GM06990 (cell line): Measurements from ENCODE around the gene SERINC4.
"Not testable (repeated sequence)": the region's sequence is repeated elsewhere in the genome, so short reads cannot be mapped to it uniquely, and the experiment has no call there.

ENCODE experiments used
- DNase-seq: peaks from one replicate; pipeline ENCODE4 v3.0.0-alpha.2; 2011; ENCODE audit not compliant: insufficient read length; ENCODE audit errors: extremely low read depth
- H3K27me3 ChIP-seq: replicated peaks from 2 replicates; pipeline ENCODE4 v1.6.0; 2011; ENCODE audit warnings: low read length; ENCODE audit not compliant: control insufficient read depth, insufficient read depth
- H3K36me3 ChIP-seq: 2 replicates; pipeline ENCODE4 v1.5.1; 2011; ENCODE audit warnings: low read length; ENCODE audit not compliant: control insufficient read depth, insufficient read depth
- H3K4me3 ChIP-seq: replicated peaks from 2 replicates; pipeline ENCODE4 v1.5.1; 2011; ENCODE audit warnings: low read depth, mild to moderate bottlenecking, control low read depth, low read length
- CTCF ChIP-seq: IDR thresholded peaks from 2 replicates; pipeline ENCODE4 v1.5.1; 2011; ENCODE audit warnings: low read length, control low read depth, mild to moderate bottlenecking, inconsistent platforms; ENCODE audit not compliant: insufficient read depth, poor library complexity, severe bottlenecking

The SERINC4 gene

DNA sequence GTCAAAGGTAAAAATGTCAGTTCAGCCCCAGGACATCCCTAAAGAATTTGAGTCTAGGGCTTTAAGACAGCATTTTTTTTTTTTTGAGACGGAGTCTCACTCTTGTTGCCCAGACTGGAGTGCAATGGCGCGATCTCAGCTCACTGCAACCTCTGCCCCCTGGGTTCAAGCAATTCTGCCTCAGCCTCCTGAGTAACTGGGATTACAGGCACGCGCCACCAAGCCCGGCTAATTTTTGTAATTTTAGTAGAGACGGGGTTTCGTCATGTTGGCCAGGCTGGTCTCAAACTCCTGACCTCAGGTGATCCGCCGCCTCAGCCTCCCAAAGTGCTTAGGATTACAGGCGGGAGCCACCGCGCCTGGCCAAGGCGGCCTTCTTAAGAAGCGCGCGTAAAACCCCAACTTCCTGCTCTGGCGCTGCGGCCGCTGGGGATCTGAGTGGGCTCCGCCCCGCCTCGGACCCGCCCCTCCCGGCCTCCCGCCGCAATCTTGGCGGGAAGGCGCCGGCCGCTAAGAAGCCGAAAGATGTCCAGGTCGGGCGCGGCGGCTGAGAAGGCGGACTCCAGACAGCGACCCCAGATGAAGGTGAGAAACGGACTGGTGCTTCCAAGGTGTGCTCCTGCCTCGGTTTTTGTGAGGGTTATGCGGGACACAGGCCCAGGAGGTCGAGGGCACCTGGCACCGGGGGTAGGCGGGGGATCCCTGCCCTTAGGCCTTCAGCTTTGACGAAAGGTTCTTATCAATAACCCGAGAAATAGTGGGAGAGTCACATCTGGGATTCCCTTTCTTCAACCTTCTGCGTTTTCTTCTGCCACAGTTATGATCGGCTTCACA is 26.7 kb upstream of the SERINC4 start, which contains the start of gene WDR76:
WDR76 (plus strand) TSS at position 495 of the 834 bp plus-strand sequence; CDS start at position 526, 31 bp downstream.
- Histone ChIP-seq H3K36me3 (no peaks in the 10 kb centered on the region), H3K4me3 (peak within 1 kb of the TSS; percentile 90), H3K27me3 (no peaks in the 10 kb centered on the region)
- DNase-seq: peak; percentile 94
- TF ChIP-seq CTCF: no peak

DNA sequence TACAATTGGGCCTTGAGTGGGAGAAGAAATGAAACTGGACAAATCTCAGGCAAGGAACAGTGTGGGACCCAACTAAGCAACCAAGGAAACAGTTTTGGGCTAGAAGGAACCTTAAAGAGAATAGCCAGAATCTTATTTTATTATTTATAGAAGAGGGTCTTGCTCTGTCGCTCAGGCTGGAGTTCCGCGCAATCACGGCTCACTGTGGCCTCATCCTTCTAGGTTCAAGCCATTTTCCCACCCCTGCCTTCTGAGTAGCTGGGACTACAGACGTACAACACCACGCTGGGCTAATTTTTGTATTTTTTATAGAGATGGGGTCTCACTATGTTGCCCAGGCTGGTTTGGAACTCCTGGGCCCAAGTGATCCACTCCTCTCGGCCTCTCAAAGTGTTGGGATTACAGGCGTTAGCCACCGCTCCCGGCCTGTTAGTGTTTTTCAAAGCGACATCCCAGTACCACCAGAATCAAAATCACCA is 26.0 kb upstream of the SERINC4 start:
- Histone ChIP-seq H3K4me3 (no peak overlapping the region), H3K27me3 (no peaks in the 10 kb centered on the region), H3K36me3 (no peaks in the 10 kb centered on the region)
- no peak for TF ChIP-seq CTCF
- DNase-seq: no peak

DNA sequence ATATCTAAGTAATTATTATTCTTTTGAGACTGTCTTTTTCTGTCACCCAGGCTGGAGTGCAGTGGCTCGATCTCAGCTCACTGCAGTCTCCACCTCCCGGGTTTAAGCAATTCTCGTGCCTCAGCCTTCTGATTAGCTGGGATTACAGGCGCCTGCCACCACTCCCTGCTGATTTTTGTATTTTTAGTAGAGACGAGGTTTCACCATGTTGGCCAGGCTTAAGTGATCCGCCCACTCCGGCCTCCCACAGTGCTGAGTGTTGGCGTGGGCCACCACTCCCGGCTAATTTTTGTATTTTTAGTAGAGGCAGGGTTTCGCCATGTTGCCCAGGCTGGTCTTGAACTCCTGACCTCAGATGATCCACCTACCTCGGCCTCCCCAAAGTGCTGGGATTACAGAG is 25.3 kb upstream of the SERINC4 start:
- H3K27me3 ChIP-seq, DNase-seq, H3K36me3 ChIP-seq, H3K4me3 ChIP-seq: not testable (repeated sequence)

DNA sequence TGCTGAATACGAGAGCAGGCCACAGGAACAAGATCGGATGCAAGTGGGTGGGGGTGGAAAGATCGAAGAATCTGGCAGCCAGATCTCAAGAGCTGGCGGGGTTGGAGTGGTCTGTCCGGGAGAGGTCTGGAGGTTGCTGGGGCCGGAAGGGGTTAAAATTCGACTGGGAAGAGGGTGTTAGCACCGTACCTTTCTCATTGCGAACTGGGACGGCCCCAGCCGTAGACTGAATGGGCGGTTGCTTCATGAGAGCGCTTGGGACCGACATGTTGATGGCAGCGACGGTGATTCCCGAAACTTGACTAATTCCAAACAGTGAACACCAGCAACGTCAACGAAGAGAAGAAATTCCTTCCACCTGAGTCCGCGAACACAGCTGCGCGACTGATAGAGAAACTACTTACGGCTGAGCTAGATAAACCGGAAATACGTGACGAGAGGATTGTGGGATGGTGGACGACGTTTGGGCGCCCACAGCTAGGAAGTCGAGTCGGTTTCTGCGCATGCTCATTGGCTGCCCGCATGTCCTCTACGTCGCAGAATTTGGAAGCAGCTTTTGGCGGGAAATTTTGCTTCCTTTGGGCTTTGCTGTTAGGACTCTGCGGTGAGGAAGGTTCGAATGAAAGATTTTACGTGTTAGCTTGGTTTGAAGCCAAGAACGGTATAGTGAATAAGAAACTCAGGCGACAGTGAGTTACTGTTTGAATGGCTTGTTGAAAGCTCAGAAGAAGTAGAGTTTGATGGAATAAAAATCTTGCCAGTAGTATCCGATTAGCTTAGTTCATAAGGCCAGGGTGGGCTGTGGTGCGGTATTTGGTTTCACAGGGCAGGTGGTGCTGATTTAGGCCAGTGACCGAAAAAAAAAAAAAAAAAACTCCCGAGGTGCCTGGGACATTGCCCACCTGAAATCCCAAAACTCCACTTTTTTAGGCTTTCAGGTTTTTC is 24.6 kb upstream of the SERINC4 start, which contains the start of gene MFAP1:
MFAP1 (minus strand) TSS at position 389 of the 945 bp plus-strand sequence; CDS start at position 268, 121 bp downstream.
- peak within 1 kb of the TSS; percentile 83 for H3K4me3 ChIP-seq
- H3K36me3 ChIP-seq: no peaks in the 10 kb centered on the region
- peak; percentile 84 for DNase-seq
- H3K27me3 ChIP-seq: no peaks in the 10 kb centered on the region
- TF ChIP-seq CTCF: no peak

DNA sequence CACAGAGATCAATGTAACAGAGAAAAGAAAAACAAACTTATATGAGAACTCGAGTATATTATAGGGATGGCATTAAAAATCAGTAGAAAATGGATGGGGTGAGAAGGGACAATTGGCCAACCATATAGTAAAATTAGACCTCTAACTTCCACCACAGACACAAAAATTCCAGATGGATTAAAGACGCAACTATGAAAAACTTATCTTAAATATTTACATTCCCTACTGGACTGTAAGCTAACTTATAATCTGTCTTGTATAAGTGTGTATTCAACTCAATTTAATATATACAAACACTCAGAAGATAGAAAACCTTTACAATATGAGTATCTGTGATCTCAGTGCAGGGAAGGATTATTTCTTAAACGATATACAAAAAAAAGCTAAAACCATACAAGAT is 21.5 kb upstream of the SERINC4 start:
- no peak for TF ChIP-seq CTCF
- H3K4me3 ChIP-seq: no peak overlapping the region
- H3K36me3 ChIP-seq: peaks cover 4% of the 10 kb centered on the region
- no peaks in the 10 kb centered on the region for H3K27me3 ChIP-seq
- DNase-seq: no peak

DNA sequence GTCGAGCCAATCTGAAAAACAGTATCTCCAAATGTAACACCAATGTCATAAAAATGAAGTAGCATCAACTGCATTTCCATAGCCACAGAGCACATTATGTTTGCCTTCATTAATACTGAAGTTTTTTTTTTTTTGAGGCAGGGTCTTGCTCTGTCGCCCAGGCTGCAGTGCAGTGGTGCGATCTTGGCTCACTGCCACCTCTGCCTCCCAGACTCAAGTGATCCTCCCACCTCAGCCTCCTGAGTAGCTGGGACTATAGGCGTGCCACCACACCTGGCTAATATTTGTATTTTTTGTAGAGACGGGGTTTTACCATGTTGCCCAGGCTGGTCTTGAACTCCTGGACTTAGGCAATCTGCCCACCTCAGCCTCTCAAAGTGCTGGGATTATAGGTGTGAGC is 15.0 kb upstream of the SERINC4 start:
- not testable (repeated sequence) for H3K4me3 ChIP-seq, DNase-seq, H3K27me3 ChIP-seq
- peaks cover 17% of the 10 kb centered on the region for H3K36me3 ChIP-seq
